ENCODE results near the gene SERINC4.

DNA sequence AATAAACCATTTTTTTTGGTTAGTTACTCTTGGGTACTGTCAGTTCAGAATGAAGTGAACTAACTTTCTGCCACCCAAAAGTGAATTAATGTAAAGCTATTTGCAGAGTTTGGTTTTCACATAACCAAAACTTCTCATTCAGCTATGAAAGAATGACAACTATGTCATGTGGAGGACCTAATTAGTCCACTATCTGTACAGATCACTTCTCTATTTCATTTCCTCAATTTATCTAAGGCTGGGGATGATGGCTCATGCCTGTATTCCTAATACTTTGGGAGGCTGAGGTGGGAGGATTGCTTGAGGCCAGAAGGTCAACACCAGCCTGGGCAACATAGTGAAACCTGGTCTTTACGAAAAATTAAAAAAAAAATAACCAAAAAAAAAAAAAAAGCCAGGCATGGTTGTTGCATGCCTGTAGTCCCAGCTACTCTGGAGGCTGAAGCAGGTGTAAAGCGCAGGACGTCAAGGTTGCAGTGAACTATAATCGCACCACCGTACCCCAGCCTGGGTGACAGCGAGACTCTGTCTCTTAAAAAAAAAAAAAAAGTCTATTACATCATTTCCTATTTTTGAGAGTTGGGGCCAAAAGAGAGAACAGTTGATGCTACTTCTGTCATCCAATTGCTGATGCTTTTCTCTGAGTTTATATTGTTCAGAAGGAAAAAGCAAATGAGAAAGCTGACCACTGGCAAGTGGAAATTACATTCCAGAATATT is 9.1 kb upstream of the SERINC4 start:
- TF ChIP-seq POLR2A (IDR thresholded peaks at IDR 0.05; ENCODE audit: low read depth, low read length): no peak
- TF ChIP-seq CEBPB (IDR thresholded peaks at IDR 0.05; ENCODE audit: low read depth, low read length): no peak
- TF ChIP-seq, protein P1, sequence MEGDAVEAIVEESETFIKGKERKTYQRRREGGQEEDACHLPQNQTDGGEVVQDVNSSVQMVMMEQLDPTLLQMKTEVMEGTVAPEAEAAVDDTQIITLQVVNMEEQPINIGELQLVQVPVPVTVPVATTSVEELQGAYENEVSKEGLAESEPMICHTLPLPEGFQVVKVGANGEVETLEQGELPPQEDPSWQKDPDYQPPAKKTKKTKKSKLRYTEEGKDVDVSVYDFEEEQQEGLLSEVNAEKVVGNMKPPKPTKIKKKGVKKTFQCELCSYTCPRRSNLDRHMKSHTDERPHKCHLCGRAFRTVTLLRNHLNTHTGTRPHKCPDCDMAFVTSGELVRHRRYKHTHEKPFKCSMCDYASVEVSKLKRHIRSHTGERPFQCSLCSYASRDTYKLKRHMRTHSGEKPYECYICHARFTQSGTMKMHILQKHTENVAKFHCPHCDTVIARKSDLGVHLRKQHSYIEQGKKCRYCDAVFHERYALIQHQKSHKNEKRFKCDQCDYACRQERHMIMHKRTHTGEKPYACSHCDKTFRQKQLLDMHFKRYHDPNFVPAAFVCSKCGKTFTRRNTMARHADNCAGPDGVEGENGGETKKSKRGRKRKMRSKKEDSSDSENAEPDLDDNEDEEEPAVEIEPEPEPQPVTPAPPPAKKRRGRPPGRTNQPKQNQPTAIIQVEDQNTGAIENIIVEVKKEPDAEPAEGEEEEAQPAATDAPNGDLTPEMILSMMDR (conservative IDR thresholded peaks at IDR 0.05; ENCODE audit: low read depth, low read length): no peak
- TF ChIP-seq MAFK (IDR thresholded peaks at IDR 0.05; ENCODE audit: low read depth, low read length): no peak
- no peak for TF ChIP-seq CHD1 (IDR thresholded peaks at IDR 0.05; ENCODE audit: low read depth, low read length)
- no peak for TF ChIP-seq RAD21 (IDR thresholded peaks at IDR 0.05; ENCODE audit: low read length)
- TF ChIP-seq USF2 (IDR thresholded peaks at IDR 0.05; ENCODE audit: low read depth, low read length): no peak
- no peak for TF ChIP-seq SMC3 (IDR thresholded peaks at IDR 0.05; ENCODE audit: low read depth, low read length)

Measured in IMR-90 (cell line).